ENCODE data around the gene PADI4.

- TF ChIP-seq CTCF (IDR thresholded peaks at IDR 0.05; ENCODE audit: low read depth, low read length) (no peak), EZH2phosphoT487 (IDR thresholded peaks at IDR 0.05; ENCODE audit: low read depth) (no peak)
Observed at GRCh38 chr1:17371896-17372295, 63.9 kb downstream of the PADI4 start, which contains the start of gene PADI6.
